ENCODE results near the gene FPGS.

The FPGS gene

DNA sequence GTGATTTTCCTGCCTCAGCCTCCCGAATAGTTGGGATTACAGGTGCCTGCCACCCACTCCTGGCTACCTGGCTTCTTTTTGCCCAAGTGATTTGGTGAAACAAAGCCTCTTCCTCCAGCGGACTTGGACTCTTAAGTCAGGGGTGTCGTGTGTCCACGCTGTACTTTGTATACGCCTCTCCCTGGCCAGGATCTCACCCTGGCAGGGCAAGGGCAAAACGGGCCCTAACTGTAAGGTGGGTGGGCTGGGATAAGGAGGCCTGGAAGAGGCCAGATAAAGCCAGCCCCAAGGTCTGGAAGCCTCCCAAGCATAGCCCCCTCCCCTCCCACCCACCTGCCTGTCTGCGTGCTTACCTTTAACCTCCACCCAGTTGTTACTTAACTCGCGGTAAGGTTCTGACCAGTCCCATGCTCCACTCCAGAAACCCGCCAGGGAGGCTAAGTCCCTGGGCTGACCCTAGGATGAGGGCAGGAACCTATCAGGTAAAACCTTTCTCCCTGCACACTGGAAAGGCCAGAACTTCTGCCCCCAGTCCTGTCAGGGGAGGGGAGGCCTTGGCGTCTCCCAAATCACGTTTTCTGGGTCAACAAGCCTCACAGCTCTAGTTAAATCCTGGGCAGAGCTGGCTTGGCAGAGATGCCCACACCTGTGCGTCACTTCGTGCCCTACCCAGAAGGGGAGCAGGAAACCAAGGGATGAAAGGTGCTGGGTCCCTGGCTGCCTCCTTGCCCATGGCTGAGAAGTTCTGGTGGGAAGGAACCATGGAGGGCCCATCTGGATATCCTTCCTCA, 8.5 kb upstream of the FPGS start:
- Histone ChIP-seq H3K9me3 (ENCODE audit: control insufficient read depth in 5 of 5, low read length in 5 of 5) (no peaks in the 10 kb centered on the region), H3K4me3 (ENCODE audit: low read depth in 1 of 5, low read length in 5 of 5) (no peak overlapping the region), H3K36me3 (ENCODE audit: control insufficient read depth in 5 of 5, insufficient read depth in 5 of 5, low read length in 5 of 5) (peaks cover 0 to 37% (median 31%) of the 10 kb centered on the region in 5 donors), H3K27me3 (ENCODE audit: control insufficient read depth in 5 of 5, insufficient read depth in 4 of 5, low read length in 5 of 5) (no peaks in the 10 kb centered on the region), H3K9ac (ENCODE audit: low read length in 5 of 5) (no peak overlapping the region), H3K4me1 (ENCODE audit: control insufficient read depth in 5 of 5, insufficient read depth in 5 of 5, low read length in 5 of 5) (peaks cover 5 to 50% (median 44%) of the 10 kb centered on the region in 5 donors), H3K27ac (ENCODE audit: low read depth, low read length) (no peak overlapping the region)

DNA sequence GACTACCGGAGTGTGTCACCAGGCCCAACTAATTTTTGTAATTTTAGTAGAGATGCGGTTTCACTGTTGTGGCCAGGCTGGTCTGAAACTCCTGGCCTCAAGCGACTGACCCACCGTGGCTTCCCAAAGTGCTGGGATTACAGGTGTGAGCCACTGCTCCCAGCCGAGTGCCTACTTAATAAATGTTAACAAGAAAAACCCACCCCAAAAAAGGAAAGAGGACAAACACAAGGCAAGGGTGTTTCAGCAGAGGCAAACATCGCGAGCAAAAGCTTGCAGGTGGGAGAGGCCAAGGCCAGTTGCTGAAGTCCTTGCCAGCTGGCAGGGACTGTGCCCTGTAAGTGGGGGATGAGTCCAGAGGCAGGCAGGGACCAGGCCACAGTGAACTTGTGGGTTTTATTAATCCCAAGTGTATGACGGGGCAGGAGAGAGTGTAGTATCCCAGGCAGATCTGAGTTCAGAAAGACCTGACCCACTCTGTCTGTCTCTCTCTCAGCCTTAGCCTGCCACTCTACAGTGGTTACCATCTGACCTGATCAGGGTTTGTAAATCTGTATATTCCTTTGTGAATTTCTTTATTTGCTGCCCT, 6.4 kb upstream of the FPGS start:
- peak overlapping the region; percentile 35 for H3K27ac ChIP-seq (ENCODE audit: low read depth, low read length)
- H3K4me3 ChIP-seq (ENCODE audit: low read depth in 1 of 5, low read length in 5 of 5) = no peak overlapping the region
- H3K9ac ChIP-seq (ENCODE audit: low read length in 5 of 5) = no peak overlapping the region
- H3K36me3 ChIP-seq (ENCODE audit: control insufficient read depth in 5 of 5, insufficient read depth in 5 of 5, low read length in 5 of 5) = peaks cover 0 to 17% (median 11%) of the 10 kb centered on the region in 5 donors
- H3K4me1 ChIP-seq (ENCODE audit: control insufficient read depth in 5 of 5, insufficient read depth in 5 of 5, low read length in 5 of 5) = peaks cover 5 to 30% (median 28%) of the 10 kb centered on the region in 5 donors
- no peaks in the 10 kb centered on the region for H3K9me3 ChIP-seq (ENCODE audit: control insufficient read depth in 5 of 5, low read length in 5 of 5)
- H3K27me3 ChIP-seq (ENCODE audit: control insufficient read depth in 5 of 5, insufficient read depth in 4 of 5, low read length in 5 of 5) = no peaks in the 10 kb centered on the region

- Histone ChIP-seq H3K36me3 (ENCODE audit: control insufficient read depth in 5 of 5, insufficient read depth in 5 of 5, low read length in 5 of 5) (peaks cover 0 to 12% (median 8%) of the 10 kb centered on the region in 5 donors), H3K9me3 (ENCODE audit: control insufficient read depth in 5 of 5, low read length in 5 of 5) (no peaks in the 10 kb centered on the region), H3K4me3 (ENCODE audit: low read depth in 1 of 5, low read length in 5 of 5) (no peak overlapping the region), H3K27me3 (ENCODE audit: control insufficient read depth in 5 of 5, insufficient read depth in 4 of 5, low read length in 5 of 5) (no peaks in the 10 kb centered on the region), H3K9ac (ENCODE audit: low read length in 5 of 5) (no peak overlapping the region), H3K4me1 (ENCODE audit: control insufficient read depth in 5 of 5, insufficient read depth in 5 of 5, low read length in 5 of 5) (peaks cover 5 to 29% (median 28%) of the 10 kb centered on the region in 5 donors), H3K27ac (ENCODE audit: low read depth, low read length) (peak overlapping the region; percentile 35)
Observed at GRCh38 chr9:127796852-127797370, 5.8 kb upstream of the FPGS start.

- peak overlapping the region; percentile 59 to 85 (median 61) for H3K4me3 ChIP-seq (ENCODE audit: low read depth in 1 of 5, low read length in 5 of 5)
- no peaks in the 10 kb centered on the region for H3K27me3 ChIP-seq (ENCODE audit: control insufficient read depth in 5 of 5, insufficient read depth in 4 of 5, low read length in 5 of 5)
- H3K4me1 ChIP-seq (ENCODE audit: control insufficient read depth in 5 of 5, insufficient read depth in 5 of 5, low read length in 5 of 5) = peaks cover 6 to 34% (median 33%) of the 10 kb centered on the region in 5 donors
- H3K36me3 ChIP-seq (ENCODE audit: control insufficient read depth in 5 of 5, insufficient read depth in 5 of 5, low read length in 5 of 5) = peaks cover 0 to 14% (median 11%) of the 10 kb centered on the region in 5 donors
- H3K9me3 ChIP-seq (ENCODE audit: control insufficient read depth in 5 of 5, low read length in 5 of 5) = no peaks in the 10 kb centered on the region
- H3K27ac ChIP-seq (ENCODE audit: low read depth, low read length) = peak overlapping the region; percentile 97
- peak overlapping the region in 4 of 5 donors; percentile 14 to 84 (median 55) for H3K9ac ChIP-seq (ENCODE audit: low read length in 5 of 5)
Observed at GRCh38 chr9:127801955-127802575, 617 bp upstream of the FPGS start.

DNA sequence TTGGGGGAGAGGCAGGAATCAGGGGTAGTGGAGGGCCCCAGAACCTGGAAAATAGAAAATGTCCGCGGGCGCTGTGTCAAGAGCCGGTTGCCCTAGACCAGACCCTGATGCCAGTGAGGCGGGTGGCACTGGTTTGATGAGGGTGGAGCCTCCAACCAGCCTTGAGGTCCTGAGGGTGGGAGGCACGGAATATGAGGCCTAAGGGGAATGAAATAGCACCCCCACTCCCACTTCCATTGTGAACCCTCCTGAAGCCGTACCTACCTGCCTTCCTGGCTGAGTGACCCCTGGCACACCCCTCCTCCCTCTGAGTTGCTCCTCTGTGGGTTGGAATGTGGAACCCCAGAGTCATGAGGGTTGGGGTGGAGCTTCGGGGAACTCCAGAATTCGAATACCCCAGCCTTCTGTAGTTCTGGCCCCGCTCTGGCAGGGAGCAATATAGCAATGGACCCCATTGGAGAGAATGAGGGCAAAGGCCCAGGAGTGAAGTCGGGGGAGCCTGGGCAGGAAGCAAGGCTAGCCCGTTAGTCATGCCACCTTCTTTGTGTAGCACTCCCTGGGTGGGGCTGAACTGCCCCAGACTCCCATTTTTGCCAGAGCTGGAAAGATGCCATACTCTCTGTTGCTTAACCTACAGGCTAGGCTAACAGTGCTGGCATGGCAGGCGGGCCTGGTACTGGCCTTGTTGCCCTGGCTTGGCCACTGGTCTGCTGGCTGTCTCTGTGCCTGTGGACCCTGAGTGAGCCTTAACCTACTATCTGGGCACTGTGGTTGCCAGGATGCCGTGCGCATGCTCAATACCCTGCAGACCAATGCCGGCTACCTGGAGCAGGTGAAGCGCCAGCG, 1.0 kb downstream of the FPGS start:
- Histone ChIP-seq H3K27ac (ENCODE audit: low read depth, low read length) (peak overlapping the region; percentile 97), H3K27me3 (ENCODE audit: control insufficient read depth in 5 of 5, insufficient read depth in 4 of 5, low read length in 5 of 5) (no peaks in the 10 kb centered on the region), H3K9me3 (ENCODE audit: control insufficient read depth in 5 of 5, low read length in 5 of 5) (no peaks in the 10 kb centered on the region), H3K36me3 (ENCODE audit: control insufficient read depth in 5 of 5, insufficient read depth in 5 of 5, low read length in 5 of 5) (peaks cover 0 to 31% (median 27%) of the 10 kb centered on the region in 5 donors), H3K4me3 (ENCODE audit: low read depth in 1 of 5, low read length in 5 of 5) (peak overlapping the region; percentile 80 to 95 (median 85)), H3K4me1 (ENCODE audit: control insufficient read depth in 5 of 5, insufficient read depth in 5 of 5, low read length in 5 of 5) (peaks cover 6 to 24% (median 22%) of the 10 kb centered on the region in 5 donors), H3K9ac (ENCODE audit: low read length in 5 of 5) (peak overlapping the region; percentile 87 to 100 (median 97))

DNA sequence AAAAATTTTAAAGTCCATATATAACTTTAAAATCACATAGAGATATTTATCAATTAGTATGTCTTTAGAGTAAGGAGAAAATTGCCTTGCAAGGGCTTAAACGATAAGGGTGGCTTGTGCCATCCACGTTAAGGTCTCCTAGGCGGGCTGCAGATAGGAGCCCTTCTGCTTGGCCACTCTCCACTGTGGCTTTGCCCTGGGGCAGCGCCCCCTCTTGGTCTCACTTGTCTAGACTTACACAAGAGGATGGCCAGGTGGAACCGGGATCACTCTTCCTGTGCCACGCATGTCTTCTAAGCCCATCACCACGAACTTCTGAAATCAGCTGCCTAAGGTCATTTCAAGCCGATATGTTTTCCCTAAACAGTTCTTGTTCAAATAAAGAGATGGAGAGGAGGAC, 2.9 kb downstream of the FPGS start:
- Histone ChIP-seq H3K4me1 (ENCODE audit: control insufficient read depth in 5 of 5, insufficient read depth in 5 of 5, low read length in 5 of 5) (peaks cover 6 to 37% (median 29%) of the 10 kb centered on the region in 5 donors), H3K27me3 (ENCODE audit: control insufficient read depth in 5 of 5, insufficient read depth in 4 of 5, low read length in 5 of 5) (no peaks in the 10 kb centered on the region), H3K4me3 (ENCODE audit: low read depth in 1 of 5, low read length in 5 of 5) (no peak overlapping the region), H3K9ac (ENCODE audit: low read length in 5 of 5) (no peak overlapping the region), H3K9me3 (ENCODE audit: control insufficient read depth in 5 of 5, low read length in 5 of 5) (no peaks in the 10 kb centered on the region), H3K36me3 (ENCODE audit: control insufficient read depth in 5 of 5, insufficient read depth in 5 of 5, low read length in 5 of 5) (peaks cover 0 to 45% (median 38%) of the 10 kb centered on the region in 5 donors), H3K27ac (ENCODE audit: low read depth, low read length) (no peak overlapping the region)

DNA sequence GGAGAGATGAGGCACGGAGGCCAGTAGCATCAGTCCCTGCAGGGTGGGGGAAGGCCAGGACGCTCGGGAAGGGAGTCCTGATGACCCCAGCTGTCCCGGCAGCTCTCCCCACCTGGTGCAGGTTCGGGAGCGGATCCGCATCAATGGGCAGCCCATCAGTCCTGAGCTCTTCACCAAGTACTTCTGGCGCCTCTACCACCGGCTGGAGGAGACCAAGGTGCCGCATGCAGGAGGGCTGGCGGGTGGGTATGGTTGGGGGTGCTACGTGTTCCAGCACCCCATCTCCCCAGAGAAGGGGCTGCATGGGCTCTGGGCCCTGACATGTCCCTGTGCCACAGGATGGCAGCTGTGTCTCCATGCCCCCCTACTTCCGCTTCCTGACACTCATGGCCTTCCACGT, 4.2 kb downstream of the FPGS start:
- Histone ChIP-seq H3K27me3 (ENCODE audit: control insufficient read depth in 5 of 5, insufficient read depth in 4 of 5, low read length in 5 of 5) (no peaks in the 10 kb centered on the region), H3K4me1 (ENCODE audit: control insufficient read depth in 5 of 5, insufficient read depth in 5 of 5, low read length in 5 of 5) (peaks cover 6 to 35% (median 27%) of the 10 kb centered on the region in 5 donors), H3K27ac (ENCODE audit: low read depth, low read length) (no peak overlapping the region), H3K36me3 (ENCODE audit: control insufficient read depth in 5 of 5, insufficient read depth in 5 of 5, low read length in 5 of 5) (peaks cover 0 to 47% (median 42%) of the 10 kb centered on the region in 5 donors), H3K4me3 (ENCODE audit: low read depth in 1 of 5, low read length in 5 of 5) (no peak overlapping the region), H3K9ac (ENCODE audit: low read length in 5 of 5) (no peak overlapping the region), H3K9me3 (ENCODE audit: control insufficient read depth in 5 of 5, low read length in 5 of 5) (no peaks in the 10 kb centered on the region)

DNA sequence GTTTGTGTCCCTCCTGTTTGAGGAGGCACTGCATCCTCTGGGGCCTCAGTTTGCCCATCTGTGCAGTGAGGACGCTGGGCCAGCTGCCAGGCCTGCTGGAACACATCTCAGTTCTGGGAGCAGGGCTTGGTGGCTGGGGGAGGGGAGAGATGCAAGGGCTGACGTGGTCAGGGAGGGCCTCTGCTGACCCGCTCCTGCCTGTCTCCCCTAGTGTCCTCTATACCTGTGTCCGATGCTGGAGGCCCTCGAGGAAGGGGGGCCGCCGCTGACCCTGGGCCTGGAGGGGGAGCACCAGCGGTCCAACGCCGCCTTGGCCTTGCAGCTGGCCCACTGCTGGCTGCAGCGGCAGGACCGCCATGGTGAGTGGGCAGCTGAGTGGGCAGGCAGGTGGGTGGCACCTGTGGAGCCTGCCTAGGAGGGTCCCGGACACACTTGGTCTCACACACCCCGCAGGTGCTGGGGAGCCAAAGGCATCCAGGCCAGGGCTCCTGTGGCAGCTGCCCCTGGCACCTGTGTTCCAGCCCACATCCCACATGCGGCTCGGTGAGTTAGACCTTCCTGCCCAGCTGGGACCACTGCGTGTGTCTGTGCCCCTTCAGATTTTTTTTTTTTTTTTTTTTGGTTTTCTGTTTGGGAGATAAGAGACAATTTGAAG, 5.8 kb downstream of the FPGS start:
- Histone ChIP-seq H3K27ac (ENCODE audit: low read depth, low read length) (no peak overlapping the region), H3K36me3 (ENCODE audit: control insufficient read depth in 5 of 5, insufficient read depth in 5 of 5, low read length in 5 of 5) (peaks cover 0 to 61% (median 54%) of the 10 kb centered on the region in 5 donors)

DNA sequence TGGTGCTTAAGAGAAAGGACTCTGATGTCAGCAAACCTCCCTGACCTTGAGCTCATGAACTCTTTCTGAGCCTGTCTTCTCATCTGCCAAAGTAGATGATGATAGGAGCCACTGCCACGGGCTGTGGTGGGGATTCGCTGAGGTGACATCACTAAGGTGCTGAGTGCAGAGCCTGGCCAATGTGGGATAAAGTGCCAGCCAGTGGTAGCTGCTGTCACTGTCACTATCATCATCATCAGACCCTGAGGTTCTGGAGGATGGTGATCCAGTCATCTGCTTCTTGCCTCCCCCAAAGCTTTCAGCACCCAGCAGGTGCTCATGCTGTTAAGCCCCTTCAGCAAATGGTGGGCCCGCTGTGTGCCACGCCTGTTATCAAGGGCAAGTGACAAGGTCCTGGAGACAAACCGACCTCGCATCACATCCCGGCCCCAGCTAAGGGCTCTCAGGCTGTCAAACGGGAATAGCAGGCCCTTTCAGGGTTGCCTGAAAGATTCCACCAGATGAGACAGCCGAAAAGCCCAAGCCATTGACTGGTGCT, 6.4 kb downstream of the FPGS start:
- no peaks in the 10 kb centered on the region for H3K9me3 ChIP-seq (ENCODE audit: control insufficient read depth in 5 of 5, low read length in 5 of 5)
- no peaks in the 10 kb centered on the region for H3K27me3 ChIP-seq (ENCODE audit: control insufficient read depth in 5 of 5, insufficient read depth in 4 of 5, low read length in 5 of 5)
- H3K36me3 ChIP-seq (ENCODE audit: control insufficient read depth in 5 of 5, insufficient read depth in 5 of 5, low read length in 5 of 5) = peaks cover 0 to 67% (median 60%) of the 10 kb centered on the region in 5 donors
- H3K27ac ChIP-seq (ENCODE audit: low read depth, low read length) = no peak overlapping the region
- H3K4me1 ChIP-seq (ENCODE audit: control insufficient read depth in 5 of 5, insufficient read depth in 5 of 5, low read length in 5 of 5) = peaks cover 3 to 20% (median 19%) of the 10 kb centered on the region in 5 donors
- peak overlapping the region in 2 of 5 donors; percentile 17 to 31 for H3K4me3 ChIP-seq (ENCODE audit: low read depth in 1 of 5, low read length in 5 of 5)
- H3K9ac ChIP-seq (ENCODE audit: low read length in 5 of 5) = no peak overlapping the region

More for the DNA sequence above, 5.8 kb downstream of the FPGS start:
- Histone ChIP-seq H3K4me1 (ENCODE audit: control insufficient read depth in 5 of 5, insufficient read depth in 5 of 5, low read length in 5 of 5) (peaks cover 6 to 26% (median 20%) of the 10 kb centered on the region in 5 donors), H3K4me3 (ENCODE audit: low read depth in 1 of 5, low read length in 5 of 5) (no peak overlapping the region), H3K27me3 (ENCODE audit: control insufficient read depth in 5 of 5, insufficient read depth in 4 of 5, low read length in 5 of 5) (no peaks in the 10 kb centered on the region), H3K9me3 (ENCODE audit: control insufficient read depth in 5 of 5, low read length in 5 of 5) (no peaks in the 10 kb centered on the region), H3K9ac (ENCODE audit: low read length in 5 of 5) (no peak overlapping the region)
